GM13977 (cell line): Measurements from ENCODE around the gene CNTNAP2.

Experiments
- DNase-seq: peaks from one replicate; pipeline ENCODE4 v3.0.0; 2012; ENCODE audit warnings: low spot score
- in situ Hi-C: fragments of 300-500 bp; cut with MboI; formaldehyde crosslinking; loops from one replicate; pipeline ENCODE4 v1.12.0; 2022; ENCODE audit warnings: low sequenced_read_pairs, low pct_unique_long_range_greater_than_20kb, mixed read lengths, inconsistent platforms; ENCODE audit not compliant: unreplicated experiment
- TF ChIP-seq, protein P1 (sequence below): IDR thresholded peaks from 2 replicates; pipeline ENCODE4 v1.5.1; 2012; ENCODE audit warnings: mild to moderate bottlenecking, control low read depth; ENCODE audit not compliant: insufficient read depth; ENCODE audit errors: extremely low read depth, missing control alignments

The CNTNAP2 gene

DNA sequence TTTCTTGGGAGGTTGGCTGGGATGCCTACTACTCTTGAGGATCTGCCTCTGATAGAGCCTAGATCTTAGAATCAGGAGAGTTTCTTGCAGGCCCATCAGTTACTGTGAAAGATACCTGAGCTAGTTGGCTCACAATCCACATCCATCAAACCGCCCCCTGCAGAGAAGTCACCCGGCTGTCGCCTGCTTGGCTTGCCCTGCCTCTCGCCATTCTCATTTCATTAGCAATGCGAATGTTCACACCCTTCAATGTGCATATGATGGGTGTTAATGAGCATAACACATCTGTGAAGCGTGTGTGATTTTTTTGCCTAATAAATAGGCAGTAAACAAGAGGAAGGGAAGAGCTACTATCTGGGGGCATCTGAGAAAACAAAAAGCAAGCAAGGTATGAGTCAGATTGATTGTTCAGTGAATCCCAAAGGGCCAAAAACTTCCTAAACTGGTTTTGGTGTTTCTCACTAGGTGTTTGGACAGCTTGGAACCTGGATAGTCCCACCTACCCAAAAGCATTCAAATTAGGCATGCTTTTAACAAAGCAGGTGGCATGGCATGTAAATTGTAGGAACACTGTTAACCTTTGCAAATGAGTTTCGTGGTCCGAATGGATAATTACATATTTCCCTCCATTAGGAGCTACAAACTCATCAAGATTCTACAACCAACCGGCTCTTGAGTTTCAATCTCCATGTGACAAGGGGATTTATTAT lies 2201.7 kb downstream of the CNTNAP2 start:
- TF ChIP-seq, protein P1, sequence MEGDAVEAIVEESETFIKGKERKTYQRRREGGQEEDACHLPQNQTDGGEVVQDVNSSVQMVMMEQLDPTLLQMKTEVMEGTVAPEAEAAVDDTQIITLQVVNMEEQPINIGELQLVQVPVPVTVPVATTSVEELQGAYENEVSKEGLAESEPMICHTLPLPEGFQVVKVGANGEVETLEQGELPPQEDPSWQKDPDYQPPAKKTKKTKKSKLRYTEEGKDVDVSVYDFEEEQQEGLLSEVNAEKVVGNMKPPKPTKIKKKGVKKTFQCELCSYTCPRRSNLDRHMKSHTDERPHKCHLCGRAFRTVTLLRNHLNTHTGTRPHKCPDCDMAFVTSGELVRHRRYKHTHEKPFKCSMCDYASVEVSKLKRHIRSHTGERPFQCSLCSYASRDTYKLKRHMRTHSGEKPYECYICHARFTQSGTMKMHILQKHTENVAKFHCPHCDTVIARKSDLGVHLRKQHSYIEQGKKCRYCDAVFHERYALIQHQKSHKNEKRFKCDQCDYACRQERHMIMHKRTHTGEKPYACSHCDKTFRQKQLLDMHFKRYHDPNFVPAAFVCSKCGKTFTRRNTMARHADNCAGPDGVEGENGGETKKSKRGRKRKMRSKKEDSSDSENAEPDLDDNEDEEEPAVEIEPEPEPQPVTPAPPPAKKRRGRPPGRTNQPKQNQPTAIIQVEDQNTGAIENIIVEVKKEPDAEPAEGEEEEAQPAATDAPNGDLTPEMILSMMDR = no peak
- in situ Hi-C loops = no loop called here
- no peak for DNase-seq

DNA sequence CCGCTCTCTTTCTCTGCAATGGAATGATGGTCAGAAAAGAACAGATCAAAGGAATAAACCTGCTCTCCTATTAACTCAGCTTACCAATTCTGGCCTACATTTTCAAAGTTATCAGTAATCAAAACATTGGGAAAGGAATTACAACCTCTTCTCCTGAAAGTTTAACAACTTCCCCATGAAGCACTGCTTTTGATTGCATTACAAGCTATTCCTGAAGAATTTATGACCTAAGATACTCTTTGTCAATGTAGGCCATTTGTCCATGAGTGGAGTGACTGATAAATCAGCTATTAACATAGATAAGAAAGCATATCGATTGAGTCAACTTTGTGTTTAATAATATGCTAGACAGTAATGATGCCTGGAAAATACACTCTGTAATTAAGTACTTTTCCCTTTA lies 2202.2 kb downstream of the CNTNAP2 start:
- TF ChIP-seq, protein P1 = no peak
- in situ Hi-C loops = no loop called here
- no peak for DNase-seq

DNA sequence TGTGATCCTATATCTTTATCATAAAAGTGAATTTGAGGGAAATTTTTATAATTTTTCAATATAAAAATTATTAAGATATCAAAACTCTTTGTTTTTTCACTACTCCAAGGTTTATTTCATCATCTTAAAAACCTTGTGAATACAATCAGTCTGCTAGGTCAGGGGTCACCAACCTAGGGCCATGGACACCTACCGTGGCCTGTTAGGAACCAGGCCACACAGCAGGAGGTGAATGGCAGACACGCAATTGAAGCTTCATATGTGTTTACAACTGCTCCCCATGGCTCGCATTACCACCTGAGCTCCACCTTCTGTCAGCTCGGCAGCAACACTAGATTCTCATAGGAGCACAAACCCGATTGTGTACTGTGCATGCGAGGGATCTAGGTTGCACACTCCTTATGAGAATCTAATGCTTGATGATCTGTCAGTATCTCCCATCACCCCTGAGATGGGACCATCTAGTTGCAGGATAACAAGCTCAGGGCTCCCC lies 2202.8 kb downstream of the CNTNAP2 start:
- in situ Hi-C loops = no loop called here
- TF ChIP-seq, protein P1 = no peak

DNA sequence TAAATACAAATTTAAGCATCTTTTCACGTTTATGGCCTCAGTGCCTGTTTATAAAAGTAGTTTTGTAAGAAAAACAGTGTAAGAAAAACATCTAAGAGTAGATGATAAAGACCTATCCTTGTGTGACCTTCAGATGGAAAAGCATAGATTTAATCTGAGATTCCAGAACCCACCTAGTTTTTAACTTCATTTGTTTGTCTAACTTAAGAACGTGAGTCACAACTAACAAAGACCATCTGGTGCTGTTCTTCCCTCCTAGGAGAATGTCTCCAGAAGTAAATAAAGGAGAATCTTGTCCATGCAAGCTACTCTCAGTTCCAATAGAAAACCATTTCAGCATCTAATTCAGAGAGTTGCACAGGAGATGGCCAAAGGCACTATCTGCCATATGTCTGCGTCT lies 2208.6 kb downstream of the CNTNAP2 start:
- TF ChIP-seq, protein P1 = no peak
- in situ Hi-C loops = no loop called here
- DNase-seq = no peak

More for the DNA sequence above, 2202.8 kb downstream of the CNTNAP2 start:
- no peak for DNase-seq

DNA sequence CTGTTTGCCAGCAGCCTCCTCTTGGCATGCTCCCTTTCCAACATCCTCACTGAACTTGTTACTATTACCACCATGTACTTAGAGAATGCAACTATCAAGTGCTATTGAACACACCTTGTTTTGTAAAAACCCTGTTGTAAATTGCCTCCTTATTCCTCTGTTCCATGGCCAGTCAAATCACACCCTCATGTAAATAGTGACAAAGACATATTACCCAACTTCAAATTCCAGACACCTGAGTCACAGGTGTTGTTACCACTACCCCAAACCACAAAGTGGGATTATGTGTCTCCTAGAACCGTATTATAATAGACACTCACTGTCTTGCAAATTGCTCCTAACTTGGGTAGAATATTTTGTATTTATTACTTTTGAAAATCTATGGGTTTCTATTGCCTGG lies 2210.8 kb downstream of the CNTNAP2 start:
- no peak for DNase-seq
- in situ Hi-C loops = no loop called here
- TF ChIP-seq, protein P1 = no peak

DNA sequence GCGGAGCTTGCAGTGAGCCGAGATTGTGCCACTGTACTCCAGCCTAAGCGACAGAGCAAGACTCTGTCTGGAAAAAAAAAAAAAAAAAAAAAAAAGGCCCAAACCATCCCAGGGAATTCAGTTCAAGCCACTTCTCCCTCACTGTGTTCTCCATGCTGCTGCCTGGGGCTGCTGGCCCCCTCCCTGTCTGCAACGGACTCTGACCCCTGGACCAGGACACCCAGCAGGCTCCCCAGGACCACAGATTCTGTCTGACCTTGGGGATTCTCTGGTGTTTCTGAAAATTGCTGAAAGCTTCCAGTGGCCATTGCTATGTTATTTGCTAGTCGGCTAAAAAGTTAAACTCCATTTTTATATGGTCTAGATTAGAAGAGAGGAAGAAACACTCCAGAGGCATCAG lies 2212.3 kb downstream of the CNTNAP2 start:
- in situ Hi-C loops = no loop called here
- TF ChIP-seq, protein P1 = no peak
- DNase-seq = no peak
